SK-N-DZ (cell line): Measurements from ENCODE around the gene NAIF1.
"Not testable (repeated sequence)": the region's sequence is repeated elsewhere in the genome, so short reads cannot be mapped to it uniquely, and the experiment has no call there.

Source experiments
- DNase-seq: peaks from one replicate; pipeline ENCODE4 v3.0.0-alpha.2; 2015; ENCODE audit warnings: low spot score

Gene NAIF1

GRCh38 chr9:128033609-128034008 lies 33.5 kb downstream of the NAIF1 start:
- no peak for DNase-seq

DNA sequence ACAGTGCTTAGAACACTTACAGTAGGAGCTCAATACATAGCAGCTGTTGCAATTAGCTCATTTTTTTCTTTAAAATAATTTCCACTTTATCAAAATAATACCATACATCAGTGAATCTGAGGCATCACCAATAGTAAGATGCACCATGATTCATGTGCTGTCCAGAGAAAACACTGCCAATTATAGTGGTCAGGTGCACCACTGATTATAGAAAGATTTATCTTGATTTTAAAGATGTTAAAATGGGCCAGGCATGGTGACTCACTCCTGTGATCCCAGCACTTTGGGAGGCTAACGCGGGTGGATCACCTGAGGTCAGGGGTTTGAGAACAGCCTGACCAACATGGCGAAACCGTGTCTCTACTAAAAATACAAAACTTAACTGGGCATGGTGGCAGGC lies 39.4 kb downstream of the NAIF1 start:
- no peak for DNase-seq

DNA sequence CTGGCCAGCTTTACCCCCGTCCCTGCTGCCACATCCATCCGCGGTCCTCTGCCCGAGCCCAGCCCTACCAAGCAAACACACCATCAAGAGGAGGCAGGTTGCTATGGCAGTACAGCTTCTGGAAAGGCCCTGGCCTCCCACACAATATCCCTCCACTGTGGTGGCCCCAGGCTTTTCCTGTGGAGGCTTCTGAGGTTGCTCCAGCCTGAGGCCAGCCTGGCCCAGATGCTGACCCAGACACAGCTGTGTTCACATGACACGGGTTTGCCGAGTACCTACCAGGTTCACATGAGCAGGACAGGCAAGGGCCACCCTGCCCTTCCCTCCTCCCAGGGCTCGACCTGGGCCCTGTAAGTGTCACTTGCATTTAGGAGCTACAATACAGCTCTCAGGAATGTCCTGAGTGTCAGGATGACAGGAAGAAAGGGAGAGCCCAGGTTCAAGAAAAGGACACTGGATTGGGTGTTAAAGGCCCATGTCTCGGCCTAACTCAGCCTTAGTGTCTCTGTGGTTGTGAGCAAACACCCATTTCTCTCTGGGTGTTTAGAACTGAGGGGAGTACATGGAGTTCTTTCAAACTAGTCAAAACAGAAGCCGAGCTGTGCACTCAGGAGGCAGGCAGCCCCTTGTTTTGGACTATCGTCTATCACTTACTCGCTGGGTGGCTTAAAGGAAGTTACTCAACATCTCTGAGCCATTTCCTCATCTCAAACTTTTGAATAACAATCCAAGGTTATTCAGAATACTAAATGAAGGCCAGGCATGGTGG lies 40.2 kb downstream of the NAIF1 start:
- no peak for DNase-seq

GRCh38 chr9:128026255-128026772 lies 40.8 kb downstream of the NAIF1 start:
- DNase-seq: no peak

GRCh38 chr9:128025736-128026135 lies 41.4 kb downstream of the NAIF1 start:
- DNase-seq: no peak

DNA sequence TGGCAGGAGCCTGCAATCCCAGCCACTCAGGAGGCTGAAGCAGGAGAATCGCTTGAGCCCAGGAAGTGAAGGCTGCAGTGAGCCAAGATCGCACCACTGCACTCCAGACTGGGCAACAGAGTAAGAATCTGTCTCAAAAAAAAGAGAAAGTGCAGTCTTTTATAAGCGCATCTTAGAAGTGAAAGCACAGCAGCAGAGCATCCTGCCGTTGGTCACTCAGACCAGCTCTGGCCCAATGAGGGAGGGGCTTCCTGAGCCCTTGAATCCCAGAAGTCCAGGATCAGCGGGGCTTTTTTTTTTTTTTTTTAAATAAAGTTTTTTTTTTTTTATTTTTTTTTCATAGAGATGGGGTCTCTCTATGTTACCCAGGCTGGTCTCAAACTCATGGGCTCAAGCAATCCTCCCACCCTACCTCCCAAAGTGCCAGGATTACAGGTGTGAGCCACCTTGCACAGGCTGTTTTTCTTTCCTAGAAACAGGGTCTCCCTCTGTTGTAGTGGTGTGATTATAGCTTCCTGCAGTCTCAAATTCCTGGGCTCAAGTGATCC lies 42.3 kb downstream of the NAIF1 start:
- DNase-seq: no peak

GRCh38 chr9:128023671-128024070 lies 43.4 kb downstream of the NAIF1 start:
- not testable (repeated sequence) for DNase-seq

DNA sequence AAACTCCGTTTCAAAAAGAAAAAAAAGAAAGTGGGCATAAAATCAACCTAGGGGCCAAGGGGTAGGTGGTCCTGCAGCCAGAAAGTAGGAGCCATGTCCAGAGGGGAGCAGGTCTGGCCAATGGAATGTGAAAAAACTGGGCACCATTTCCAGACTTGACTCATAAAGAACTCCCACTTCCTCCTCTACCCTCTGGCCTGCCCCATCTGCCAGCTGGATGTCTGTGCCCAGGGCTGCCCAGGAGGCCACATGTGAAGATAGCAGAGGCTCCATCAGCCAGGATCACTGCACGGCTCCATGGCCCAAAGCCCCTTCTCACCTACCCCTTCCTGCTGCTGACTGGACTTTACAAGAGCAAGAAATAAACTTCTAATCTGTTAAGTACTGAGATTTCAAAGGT lies 44.2 kb downstream of the NAIF1 start:
- DNase-seq: no peak

DNA sequence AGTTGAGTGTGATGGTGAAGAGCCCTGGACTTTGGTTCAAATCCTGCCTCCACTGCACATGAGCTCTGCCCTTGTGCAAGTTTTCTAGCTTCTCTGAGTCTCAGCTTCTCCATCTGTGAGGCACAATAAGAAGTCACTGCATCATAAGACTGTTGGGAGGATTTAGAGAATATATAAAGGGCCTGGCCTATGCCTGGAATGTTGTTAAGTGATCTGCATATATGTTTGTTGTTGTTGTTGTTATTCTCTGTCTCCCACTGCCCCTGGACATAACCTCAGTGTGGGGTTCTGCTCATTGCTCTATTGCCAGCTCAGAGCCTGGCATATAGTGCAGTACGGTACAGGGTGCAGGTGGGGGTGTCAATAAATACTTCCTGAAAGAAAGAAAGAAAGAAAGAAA lies 46.0 kb downstream of the NAIF1 start:
- no peak for DNase-seq

DNA sequence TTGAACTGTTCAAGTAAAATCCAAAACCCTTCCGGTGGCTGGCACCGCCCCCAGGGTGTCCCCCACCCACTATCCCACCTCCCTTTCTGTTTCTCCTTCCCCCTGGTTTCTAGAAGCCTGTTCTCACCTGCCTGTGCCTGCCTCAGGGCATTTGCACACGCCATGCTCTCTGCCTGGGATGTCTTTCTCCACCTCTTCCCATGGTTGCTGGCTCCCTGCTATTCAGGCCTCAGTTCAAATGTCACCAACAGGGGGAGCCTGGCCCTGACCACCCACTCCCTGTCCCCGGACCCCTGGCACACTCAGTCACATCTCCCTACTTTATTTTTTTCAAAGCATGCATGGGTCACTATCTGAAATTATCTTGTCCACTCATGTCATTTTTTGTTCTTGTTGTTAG lies 46.4 kb downstream of the NAIF1 start:
- DNase-seq: no peak

DNA sequence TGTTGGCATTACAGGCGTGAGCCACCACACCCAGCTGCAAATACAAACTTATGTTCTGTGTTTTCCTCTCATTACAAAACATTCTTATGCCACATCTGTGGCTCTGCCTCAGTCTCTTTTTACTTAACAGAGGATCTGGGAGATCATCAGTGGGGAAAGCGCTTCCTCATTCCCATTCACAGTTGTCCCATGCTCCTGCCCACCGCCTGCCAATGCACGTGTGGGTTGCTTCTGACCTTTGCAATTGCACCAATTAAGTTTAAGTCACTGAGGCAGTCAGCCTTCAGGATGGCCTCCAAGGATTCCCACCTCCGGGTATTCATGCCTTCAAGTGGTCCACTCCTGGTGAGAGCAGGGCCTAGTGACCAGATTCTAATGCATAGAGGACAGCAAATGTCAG lies 51.4 kb downstream of the NAIF1 start:
- no peak for DNase-seq
